Prostate gland (tissue), 2 donors: Measurements from ENCODE around the gene ENOX1. TPM values are rescaled to one million over a fixed set of nuclear protein-coding genes. Genes with fewer than 3 reads are reported as not detected.

ENCODE experiments used
- DNase-seq: peaks from one replicate; pipeline ENCODE4 v3.0.0-alpha.2; 2019; ENCODE audit warnings: low spot score
- H3K27ac ChIP-seq, 2 donors: fragments of 200-600 bp; sonication (generic); 2 replicates each; pipeline ENCODE4 v1.5.1; 2017 to 2019
- H3K27me3 ChIP-seq: fragments of 200-600 bp; sonication (generic); replicated peaks from 2 replicates; pipeline ENCODE4 v1.5.1; 2019; ENCODE audit not compliant: insufficient read depth
- H3K36me3 ChIP-seq, 2 donors: fragments of 200-600 bp; sonication (generic); 1 replicate in 1 of 2; 2 replicates in 1 of 2; pipeline versions ENCODE4 v1.5.1 to v1.8.1; 2017 to 2019
- H3K4me1 ChIP-seq: fragments of 200-600 bp; sonication (generic); replicated peaks from 2 replicates; pipeline ENCODE4 v1.5.1; 2019
- H3K4me3 ChIP-seq, 2 donors: fragments of 200-600 bp; sonication (generic); 2 replicates each; pipeline ENCODE4 v1.5.1; 2017 to 2019
- H3K9me3 ChIP-seq: fragments of 200-600 bp; sonication (generic); 2 replicates; pipeline ENCODE4 v1.5.1; 2017
- CTCF ChIP-seq, 4 experiments: fragments of 200-600 bp in 2 of 4; fragments of 450-650 bp in 2 of 4; sonication (generic) in 2 of 4; IDR thresholded peaks; 1 replicate in 3 of 4; 2 replicates in 1 of 4; pipeline ENCODE4 v1.5.1; 2016 to 2019; ENCODE audit warnings: antibody characterized with exemption in 4 of 4, mild to moderate bottlenecking in 2 of 4, moderate library complexity in 2 of 4
- POLR2A ChIP-seq: fragments of 450-650 bp; IDR thresholded peaks from one replicate; pipeline ENCODE4 v1.6.1; 2016; ENCODE audit warnings: antibody characterized with exemption, mild to moderate bottlenecking
- POLR2AphosphoS5 ChIP-seq: sonication (generic); formaldehyde crosslinking; IDR thresholded peaks from one replicate; pipeline ENCODE4 v1.6.1; 2017; ENCODE audit warnings: antibody characterized with exemption
- WGBS: methylation state at CpG from one replicate; pipeline ENCODE4 v1.1.5; 2018; 5-methylcytosine and 5-hydroxymethylcytosine counted together
- intact Hi-C: fragments of 100-400 bp; cut with DNase I; formaldehyde crosslinking; loops from one replicate; pipeline ENCODE4 v1.14.2; 2022
- total RNA-seq, 2 donors: library from RNA; depleted of rRNA; stranded (reverse); fragments of >200 nt; gene quantifications; one replicate each; pipeline ENCODE4 v1.1.0, GENCODE V29; 2016

The ENOX1 gene
- total RNA-seq, 2 donors from 2014 or later: 4.5 to 5.3 TPM

GRCh38 chr13:43732726-43733125 lies 54.0 kb downstream of the ENOX1 start:
- TF ChIP-seq POLR2A (no peak), POLR2AphosphoS5 (no peak), CTCF (IDR thresholded peaks at IDR 0.05) (no peak)
- H3K36me3 ChIP-seq: no peaks in the 10 kb centered on the region
- 87% methylated on average over 3 of the region's 3 CpGs for whole genome bisulfite sequencing
- H3K27ac ChIP-seq: no peak overlapping the region
- DNase-seq: no peak
- intact Hi-C loops: no loop called here
- H3K4me3 ChIP-seq: no peak overlapping the region
- H3K9me3 ChIP-seq: no peaks in the 10 kb centered on the region
- H3K4me1 ChIP-seq: no peaks in the 10 kb centered on the region
- H3K27me3 ChIP-seq: no peaks in the 10 kb centered on the region

- H3K9me3 ChIP-seq: no peaks in the 10 kb centered on the region
- TF ChIP-seq POLR2AphosphoS5: no peak
- no peak for TF ChIP-seq CTCF (IDR thresholded peaks at IDR 0.05)
- no peak for TF ChIP-seq POLR2A
- no peak overlapping the region for H3K4me3 ChIP-seq
- H3K27ac ChIP-seq: no peak overlapping the region
- H3K36me3 ChIP-seq: no peaks in the 10 kb centered on the region
- no peaks in the 10 kb centered on the region for H3K4me1 ChIP-seq
- no peaks in the 10 kb centered on the region for H3K27me3 ChIP-seq
- intact Hi-C loops: no loop called here
- DNase-seq: no peak
These were observed 55.5 kb downstream of the ENOX1 start for GRCh38 chr13:43731296-43731695.

- TF ChIP-seq POLR2AphosphoS5: no peak
- TF ChIP-seq POLR2A: no peak
- no peak for TF ChIP-seq CTCF (IDR thresholded peaks at IDR 0.05)
- Histone ChIP-seq H3K36me3 (no peaks in the 10 kb centered on the region), H3K27ac (no peak overlapping the region), H3K27me3 (no peaks in the 10 kb centered on the region), H3K4me1 (no peaks in the 10 kb centered on the region), H3K9me3 (no peaks in the 10 kb centered on the region), H3K4me3 (no peak overlapping the region)
- 67% methylated on average over 3 of the region's 3 CpGs for WGBS
- intact Hi-C loops: no loop called here
- no peak for DNase-seq
These were observed 56.1 kb downstream of the ENOX1 start for GRCh38 chr13:43730642-43731041.

- Histone ChIP-seq H3K36me3 (no peaks in the 10 kb centered on the region), H3K27me3 (no peaks in the 10 kb centered on the region), H3K4me3 (no peak overlapping the region), H3K4me1 (no peaks in the 10 kb centered on the region), H3K27ac (no peak overlapping the region), H3K9me3 (no peaks in the 10 kb centered on the region)
- no peak for DNase-seq
- TF ChIP-seq POLR2AphosphoS5 (no peak), POLR2A (no peak)
- 79% methylated on average over 1 of the region's 1 CpG for WGBS
- intact Hi-C loops: no loop called here
These were observed 58.4 kb downstream of the ENOX1 start for GRCh38 chr13:43728421-43728820.

GRCh38 chr13:43727856-43728255 lies 58.9 kb downstream of the ENOX1 start:
- H3K27me3 ChIP-seq: no peaks in the 10 kb centered on the region
- WGBS: 79% methylated on average over 1 of the region's 1 CpG
- H3K36me3 ChIP-seq: no peaks in the 10 kb centered on the region
- no peak overlapping the region for H3K27ac ChIP-seq
- no peak for DNase-seq
- H3K9me3 ChIP-seq: no peaks in the 10 kb centered on the region
- H3K4me3 ChIP-seq: no peak overlapping the region
- intact Hi-C loops: no loop called here
- no peaks in the 10 kb centered on the region for H3K4me1 ChIP-seq
- no peak for TF ChIP-seq POLR2AphosphoS5
- no peak for TF ChIP-seq POLR2A
- no peak for TF ChIP-seq CTCF (IDR thresholded peaks at IDR 0.05)
